ENCODE measurements around the gene NDST3. TPM values are rescaled to one million over a fixed set of nuclear protein-coding genes. Genes with fewer than 3 reads are reported as not detected.
A peak's percentile ranks its signal among the peaks of the same experiment; 100 is the strongest.

Gene NDST3
- total and polyA plus RNA-seq, 2 of the 13 experiments (the other 11 are each of a cell fraction or from before 2014, with no cell fraction given): not detected

- TF ChIP-seq UBTF (CRISPR knock-in tag; IDR thresholded peaks at IDR 0.05) (peak; percentile 61), NR2F2 (IDR thresholded peaks at IDR 0.05; ENCODE audit: borderline replicate concordance, low read depth) (no peak), KLF15 (CRISPR knock-in tag; IDR thresholded peaks at IDR 0.05; ENCODE audit: borderline replicate concordance) (no peak), ZKSCAN5 (CRISPR knock-in tag; IDR thresholded peaks at IDR 0.05) (no peak), ZNF777 (CRISPR knock-in tag; IDR thresholded peaks at IDR 0.05) (peak; percentile 53; the same call in 1 of the 2 replicates), YEATS2 (CRISPR knock-in tag; IDR thresholded peaks at IDR 0.05; ENCODE audit: borderline replicate concordance) (peak; percentile 25; the same call in 1 of the 2 replicates), RXRA (CRISPR knock-in tag; IDR thresholded peaks at IDR 0.05) (no peak; the same call in 1 of the 2 replicates), RFXAP (CRISPR knock-in tag; IDR thresholded peaks at IDR 0.05; ENCODE audit: borderline replicate concordance) (0 out of 2 replicates have a peak, but pooled peaks have one; percentile 16), PATZ1 (CRISPR knock-in tag; IDR thresholded peaks at IDR 0.05) (peak; percentile 45; the same call in 1 of the 2 replicates), ZNF713 (CRISPR knock-in tag; IDR thresholded peaks at IDR 0.05) (no peak), FOXK1 (CRISPR knock-in tag; IDR thresholded peaks at IDR 0.05; ENCODE audit: borderline replicate concordance, low read depth) (0 out of 2 replicates have a peak, but pooled peaks have one; percentile 21), PREB (CRISPR knock-in tag; IDR thresholded peaks at IDR 0.05) (no peak), ZNF512B (CRISPR knock-in tag; IDR thresholded peaks at IDR 0.05; ENCODE audit: borderline replicate concordance) (0 out of 2 replicates have a peak, but pooled peaks have one; percentile 41), GABPB1 (CRISPR knock-in tag; IDR thresholded peaks at IDR 0.05) (peak; percentile 62; the same call in 1 of the 2 replicates), ZNF30 (CRISPR knock-in tag; IDR thresholded peaks at IDR 0.05) (no peak), ZNF850 (CRISPR knock-in tag; conservative IDR thresholded peaks at IDR 0.05) (no peak), TGIF2 (CRISPR knock-in tag; IDR thresholded peaks at IDR 0.05) (no peak), ZNF724P (CRISPR knock-in tag; IDR thresholded peaks at IDR 0.05; ENCODE audit: borderline replicate concordance) (0 out of 2 replicates have a peak, but pooled peaks have one; percentile 35)
Measured at GRCh38 chr4:118265312-118266144, 231.2 kb downstream of the NDST3 start (continued).
